Skeletal muscle cell (primary cell): ENCODE results near the gene GABRA5.
A peak's percentile ranks its signal among the peaks of the same experiment; 100 is the strongest.
"Not testable (repeated sequence)": the region's sequence is repeated elsewhere in the genome, so short reads cannot be mapped to it uniquely, and the experiment has no call there.

Source experiments
- DNase-seq: peaks from one replicate; pipeline ENCODE4 v3.0.0-alpha.2; 2010; ENCODE audit warnings: low read depth
- H3K4me3 ChIP-seq: 2 replicates; pipeline ENCODE4 v1.5.1; 2011; ENCODE audit warnings: low read depth, mild to moderate bottlenecking, control low read depth, low read length, moderate library complexity

GABRA5 gene

DNA sequence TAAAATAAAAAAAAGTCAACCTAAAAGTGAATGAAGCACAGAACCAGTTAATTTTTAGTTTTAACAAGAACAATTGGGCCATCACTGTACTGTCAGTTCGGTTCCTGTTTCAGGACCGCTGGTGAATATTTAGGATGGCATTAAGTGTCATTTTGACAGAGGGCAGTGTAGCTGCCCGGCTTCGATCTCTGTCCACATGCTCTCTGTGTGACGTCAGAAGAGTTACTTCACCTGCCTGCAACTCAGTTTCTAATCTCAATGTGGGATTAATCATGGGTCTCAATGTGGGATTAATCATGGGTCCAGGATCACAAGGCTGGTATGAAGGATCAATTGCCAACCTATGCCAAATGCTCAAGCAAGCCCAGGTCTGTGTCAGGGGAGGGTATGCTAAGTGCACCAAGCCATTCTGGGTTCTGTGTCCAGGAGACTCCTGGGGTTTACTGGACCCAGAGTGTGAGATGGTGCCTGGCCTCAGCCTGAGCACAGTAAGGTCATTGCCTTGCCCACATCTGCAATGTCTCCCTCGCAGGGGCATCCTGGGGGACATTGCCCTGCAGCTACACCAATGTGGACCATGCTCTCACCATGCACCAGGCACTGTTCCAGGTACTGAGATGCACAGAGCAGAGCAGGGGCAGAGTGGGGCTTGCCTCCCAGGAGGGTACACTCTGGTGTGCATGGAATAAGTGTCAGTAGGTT, 8.1 kb downstream of the GABRA5 start:
- no peak overlapping the region for H3K4me3 ChIP-seq
- DNase-seq: no peak

DNA sequence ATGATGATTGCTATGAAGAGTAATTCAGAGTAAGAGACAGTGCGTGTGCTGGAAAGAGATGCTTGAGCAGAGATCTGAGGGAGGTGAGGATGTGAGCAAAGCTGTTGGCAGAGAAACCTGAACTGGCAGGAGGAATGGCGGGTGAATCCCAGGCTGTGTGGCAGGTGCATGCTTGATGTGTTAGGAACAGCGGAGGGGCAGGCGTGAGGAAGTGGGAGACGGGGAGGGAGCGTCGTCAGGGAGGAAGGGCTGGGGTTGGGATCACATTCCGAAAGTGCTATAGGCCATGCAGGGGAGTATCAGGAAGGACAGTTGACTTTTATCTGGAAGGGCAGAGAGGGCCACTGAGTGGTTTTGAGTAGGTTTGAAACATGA, 8.6 kb downstream of the GABRA5 start:
- DNase-seq: no peak
- H3K4me3 ChIP-seq: no peak overlapping the region

DNA sequence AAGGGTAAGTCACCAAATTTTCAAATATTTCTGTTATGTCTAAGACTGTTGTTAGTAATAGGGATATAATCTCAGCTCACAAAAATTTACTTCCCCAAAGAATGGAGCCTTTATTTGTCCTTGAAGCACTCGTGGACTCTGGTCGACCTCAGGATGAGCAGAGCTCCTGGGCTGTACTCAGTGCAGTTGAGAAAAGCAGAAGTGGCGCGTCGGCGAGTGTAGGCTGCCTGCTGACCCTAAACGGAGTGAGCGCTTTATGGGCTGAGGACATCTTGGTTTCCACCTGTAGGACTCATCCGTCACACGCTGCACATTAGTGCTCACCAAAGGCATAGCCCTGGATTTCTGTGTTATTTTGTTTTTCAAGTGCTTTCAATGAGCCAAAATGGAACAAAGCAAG, 11.0 kb downstream of the GABRA5 start:
- no peak overlapping the region for H3K4me3 ChIP-seq

DNA sequence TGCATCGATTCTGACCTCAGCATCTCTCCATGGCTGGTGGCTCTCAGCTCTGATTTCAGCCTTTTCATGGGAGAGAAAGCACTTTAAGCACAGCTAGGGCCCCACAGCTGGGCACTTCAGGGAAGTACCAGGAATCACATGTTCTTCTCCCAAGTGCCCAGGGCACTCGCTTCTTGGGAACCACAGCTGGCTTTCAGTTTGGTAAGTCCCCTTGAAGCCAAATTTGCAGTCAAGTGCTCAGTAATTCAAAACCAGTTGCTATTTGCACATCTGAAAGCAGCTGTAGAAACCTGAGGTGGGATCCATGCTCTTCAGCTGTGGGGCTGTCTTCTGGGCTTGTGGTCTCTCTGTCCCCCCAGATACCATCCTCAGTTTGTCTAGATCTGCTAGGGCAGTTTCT, 12.8 kb downstream of the GABRA5 start:
- DNase-seq: no peak

More for the DNA sequence above, 11.0 kb downstream of the GABRA5 start:
- DNase-seq: no peak

DNA sequence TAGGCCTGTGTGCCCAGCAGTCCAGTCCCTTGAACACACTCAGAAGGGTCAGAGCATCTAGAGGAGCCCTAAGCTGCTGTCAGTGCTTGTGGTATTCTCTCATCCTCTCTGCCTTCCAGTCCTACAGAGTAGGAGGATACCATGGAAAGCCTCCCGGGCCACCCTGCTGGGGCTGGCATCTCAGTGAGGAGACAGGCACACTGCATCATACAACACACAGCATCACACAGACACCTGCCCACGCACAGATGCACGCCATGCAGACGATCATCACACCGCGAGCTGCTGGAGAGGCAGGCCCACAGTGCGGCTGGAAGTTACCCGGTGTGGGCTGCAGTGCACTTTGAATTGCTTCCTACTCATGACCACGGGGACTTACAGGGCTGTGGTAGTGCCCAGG, 15.2 kb downstream of the GABRA5 start:
- no peak for DNase-seq
- H3K4me3 ChIP-seq: no peak overlapping the region

More for the DNA sequence above, 12.8 kb downstream of the GABRA5 start:
- H3K4me3 ChIP-seq: no peak overlapping the region

DNA sequence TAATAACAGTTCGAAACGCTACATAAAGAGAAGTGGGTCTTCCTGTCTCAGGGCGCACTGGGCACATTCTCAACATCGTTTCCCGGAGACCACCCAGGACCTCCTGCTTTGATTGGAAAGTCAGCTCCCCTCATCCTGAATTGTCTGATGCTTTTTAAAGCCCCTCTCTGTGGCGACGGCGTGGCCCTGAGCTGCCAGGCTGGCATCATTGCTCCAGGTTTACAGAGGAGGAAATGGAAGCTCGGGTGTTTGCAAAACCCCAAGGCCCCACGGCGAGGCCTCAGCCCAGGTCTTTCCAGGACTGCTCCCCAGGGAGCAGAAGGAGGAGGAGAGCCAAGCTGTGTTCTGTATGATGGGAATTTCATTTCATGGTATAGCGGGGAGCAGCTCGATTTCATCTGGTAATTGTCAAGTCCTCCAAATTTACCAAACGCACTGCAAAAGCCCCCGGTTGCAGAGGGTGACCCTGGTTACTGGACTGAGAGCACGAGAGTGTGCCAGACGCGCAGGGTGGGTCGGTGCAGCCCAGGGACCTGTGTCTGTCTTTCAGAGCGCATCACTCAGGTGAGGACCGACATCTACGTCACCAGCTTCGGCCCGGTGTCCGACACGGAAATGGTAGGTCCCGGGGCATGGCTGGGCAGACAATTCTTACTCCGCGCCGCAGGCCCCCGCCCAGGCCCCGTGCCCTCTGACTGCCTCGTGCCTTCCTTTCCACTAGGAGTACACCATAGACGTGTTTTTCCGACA, 15.9 kb downstream of the GABRA5 start:
- no peak for DNase-seq
- H3K4me3 ChIP-seq: no peak overlapping the region

DNA sequence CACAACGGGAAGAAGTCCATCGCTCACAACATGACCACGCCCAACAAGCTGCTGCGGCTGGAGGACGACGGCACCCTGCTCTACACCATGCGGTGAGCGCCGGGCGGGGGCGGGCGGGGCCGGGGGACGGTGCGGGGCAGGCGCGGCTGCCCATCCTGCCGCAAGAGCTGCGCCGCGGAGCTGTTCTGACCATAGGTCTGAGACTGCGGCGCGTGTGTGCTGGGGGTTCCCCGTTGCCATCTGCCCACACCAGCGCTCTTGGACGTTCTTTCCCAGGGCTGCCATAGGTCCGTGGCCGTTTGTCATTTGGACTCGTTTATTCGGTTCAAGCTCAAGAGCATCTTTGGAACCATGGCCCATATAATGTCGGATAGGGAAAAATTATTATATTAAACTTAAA, 16.6 kb downstream of the GABRA5 start:
- no peak for DNase-seq
- no peak overlapping the region for H3K4me3 ChIP-seq

DNA sequence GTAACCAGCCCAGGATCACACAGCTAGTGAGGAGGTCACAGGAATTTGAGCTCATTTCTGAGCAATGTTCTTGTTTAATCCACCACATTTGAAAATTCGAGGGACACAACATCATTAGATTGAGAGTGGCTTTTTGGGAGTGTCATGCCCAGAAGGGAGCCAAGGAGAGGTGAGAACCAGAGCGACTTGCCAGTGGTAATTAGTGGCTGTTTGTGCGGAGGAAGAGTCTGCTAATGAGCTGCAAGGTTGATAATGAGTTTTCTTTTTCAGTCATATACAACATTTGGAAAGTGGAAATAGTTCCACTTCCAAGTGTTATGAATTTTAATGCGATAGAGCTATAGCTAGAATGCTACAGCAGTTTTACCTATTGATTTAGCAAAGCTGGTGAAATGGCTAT, 19.7 kb downstream of the GABRA5 start:
- DNase-seq: no peak

DNA sequence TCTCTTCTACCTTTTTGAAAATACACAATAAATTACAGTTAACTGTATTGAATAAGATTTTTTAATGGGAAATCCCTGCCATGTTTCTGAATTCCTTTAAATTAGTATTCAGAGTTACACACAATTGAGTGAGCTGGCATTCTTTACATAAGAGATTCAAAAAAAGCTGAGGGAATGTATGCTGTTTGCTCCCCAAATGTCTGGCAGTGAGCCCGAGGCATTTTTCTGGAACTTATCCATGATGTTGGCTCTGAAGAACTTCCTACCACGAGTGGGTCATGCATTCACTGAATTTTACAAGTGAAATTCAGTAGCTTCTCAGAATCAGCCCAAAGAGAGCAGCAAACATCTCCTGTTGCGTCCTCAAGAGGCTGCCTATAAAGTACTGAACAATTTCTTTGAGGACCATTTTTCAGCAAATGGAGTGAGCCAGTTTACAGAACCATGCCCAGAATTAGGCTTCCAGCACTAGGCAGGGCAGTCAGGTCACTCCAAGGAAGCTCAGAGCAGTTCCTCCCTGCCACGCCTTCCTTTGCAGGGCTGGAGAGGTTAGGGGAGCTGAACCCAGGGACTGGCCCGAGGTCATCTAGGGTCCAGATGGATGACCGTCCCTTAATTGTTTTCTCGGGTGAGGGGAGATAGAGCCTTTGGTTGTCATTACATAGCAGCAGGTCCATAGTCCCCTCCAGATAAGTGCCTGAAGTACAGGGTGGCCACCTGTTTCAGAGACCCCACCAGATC, 21.2 kb downstream of the GABRA5 start:
- H3K4me3 ChIP-seq: no peak overlapping the region
- no peak for DNase-seq

More for the DNA sequence above, 19.7 kb downstream of the GABRA5 start:
- no peak overlapping the region for H3K4me3 ChIP-seq

DNA sequence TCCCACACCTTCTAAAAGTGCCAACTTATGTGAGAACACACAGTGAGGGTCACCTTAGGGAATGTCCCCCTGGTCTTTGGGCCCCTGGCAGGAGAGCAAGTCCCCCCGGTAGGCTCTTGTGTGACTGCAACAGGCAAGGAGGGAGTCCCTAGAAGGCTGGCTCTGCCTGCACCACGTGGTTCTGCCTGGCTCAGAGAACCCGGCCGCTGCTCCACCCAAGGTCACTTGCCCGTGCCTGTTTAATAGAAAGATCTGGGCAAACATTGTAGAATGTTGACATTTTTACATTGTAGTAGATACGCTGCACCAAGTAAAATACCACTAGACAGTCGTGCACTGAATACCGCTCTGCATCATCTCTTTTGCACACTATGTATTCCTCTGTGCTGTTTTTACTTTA, 21.9 kb downstream of the GABRA5 start:
- DNase-seq: no peak
- no peak overlapping the region for H3K4me3 ChIP-seq

DNA sequence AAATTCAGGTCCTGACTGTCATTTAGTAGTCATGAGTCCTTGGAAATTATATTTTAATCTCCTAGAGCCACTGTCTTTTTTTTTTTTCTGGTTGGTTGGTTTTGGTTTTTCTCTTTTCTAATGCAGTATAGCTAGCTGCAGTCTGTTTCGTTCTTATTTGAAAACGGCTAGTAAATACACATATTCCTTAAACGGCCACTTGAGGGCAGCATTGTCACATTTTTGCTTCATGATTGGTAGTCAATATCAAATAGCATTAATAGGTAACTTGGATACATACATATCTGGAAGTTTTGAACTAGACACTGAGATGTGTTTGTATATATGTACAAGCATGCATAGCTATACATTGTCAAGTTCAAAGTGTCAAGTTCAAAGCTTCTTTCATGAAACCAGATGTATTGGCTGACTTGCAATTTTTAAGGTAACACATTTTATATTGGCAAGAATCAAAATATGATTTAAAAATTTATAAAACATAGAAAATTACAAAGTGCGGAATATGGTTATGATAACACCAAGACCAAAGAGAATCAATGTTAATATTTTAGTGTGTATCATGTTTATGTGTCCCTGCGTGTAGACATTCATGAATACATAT, 22.5 kb downstream of the GABRA5 start:
- DNase-seq: peak; percentile 16
- no peak overlapping the region for H3K4me3 ChIP-seq

DNA sequence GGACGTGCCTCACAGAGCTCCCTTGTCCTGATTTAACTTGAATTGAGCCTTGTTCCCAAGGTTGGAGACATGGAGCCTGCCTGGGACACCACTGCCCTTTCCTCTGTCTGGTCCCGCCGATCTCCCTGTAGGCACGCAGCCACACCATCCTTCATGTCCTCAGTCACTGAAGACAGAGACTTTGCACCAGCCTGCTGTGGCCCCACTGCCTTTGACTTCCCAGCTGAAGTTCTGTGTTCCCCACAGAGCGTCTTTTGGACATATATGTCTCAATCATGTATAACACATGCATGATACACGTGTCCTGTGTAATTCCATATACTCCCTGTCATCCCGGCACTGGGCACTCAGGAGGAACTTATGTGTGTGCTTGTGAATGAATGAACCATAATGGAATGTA, 23.6 kb downstream of the GABRA5 start:
- H3K4me3 ChIP-seq: no peak overlapping the region

DNA sequence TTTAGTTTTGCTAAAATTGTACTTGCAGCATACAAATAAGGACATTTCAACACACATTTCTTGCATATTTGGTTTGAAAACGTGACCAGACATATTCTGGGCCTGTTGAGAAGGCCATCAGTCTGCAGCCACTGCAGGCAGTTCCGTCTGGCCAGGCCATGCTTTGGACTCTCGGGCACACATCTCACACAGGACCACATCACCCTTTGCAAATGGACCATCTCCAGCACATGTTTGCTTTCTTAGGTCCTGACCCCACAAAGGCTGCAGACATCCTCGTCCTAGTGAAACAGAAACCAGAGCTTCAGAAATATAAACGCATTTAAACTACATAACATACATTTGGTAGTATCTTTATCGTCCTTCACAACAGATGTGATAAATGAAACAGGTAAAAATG, 24.1 kb downstream of the GABRA5 start:
- no peak overlapping the region for H3K4me3 ChIP-seq
- no peak for DNase-seq

More for the DNA sequence above, 23.6 kb downstream of the GABRA5 start:
- no peak for DNase-seq

DNA sequence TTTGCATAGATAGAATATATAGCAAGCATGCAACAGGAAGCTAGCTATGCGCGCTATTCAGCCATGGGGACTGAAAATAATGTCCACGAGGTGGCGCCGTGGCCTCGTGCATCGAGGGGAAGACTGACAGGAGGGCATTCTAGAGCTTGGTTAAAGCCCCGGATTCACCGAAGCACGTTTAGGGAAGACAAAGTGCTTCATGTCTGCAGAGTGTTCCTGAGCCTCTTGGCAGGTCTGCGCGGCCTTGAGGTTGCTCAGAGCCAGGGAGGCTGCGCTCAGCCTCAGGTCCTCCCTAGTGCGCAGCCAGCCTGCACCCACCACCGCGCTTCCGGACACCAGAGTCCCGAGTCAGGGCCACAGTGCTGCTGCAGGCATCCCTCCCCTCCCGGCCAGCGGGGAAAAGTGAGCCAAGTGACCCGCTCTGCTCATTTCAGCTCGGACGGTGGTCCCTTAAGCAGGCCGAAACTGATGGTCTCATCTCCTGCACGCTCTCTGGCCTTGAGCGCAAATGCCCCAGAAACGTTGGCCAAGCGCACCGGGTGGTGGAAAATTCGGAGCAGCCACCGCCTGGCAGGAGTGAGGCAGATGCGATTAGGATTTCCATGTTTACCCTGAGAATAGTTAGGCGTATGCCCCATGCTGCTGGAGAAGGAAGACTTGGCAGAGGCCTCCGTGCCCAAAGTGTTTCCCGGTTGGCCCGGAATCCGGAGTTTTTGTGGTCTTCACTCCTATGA, 24.8 kb downstream of the GABRA5 start:
- DNase-seq: peak; percentile 31
- peak overlapping the region; percentile 42 for H3K4me3 ChIP-seq

DNA sequence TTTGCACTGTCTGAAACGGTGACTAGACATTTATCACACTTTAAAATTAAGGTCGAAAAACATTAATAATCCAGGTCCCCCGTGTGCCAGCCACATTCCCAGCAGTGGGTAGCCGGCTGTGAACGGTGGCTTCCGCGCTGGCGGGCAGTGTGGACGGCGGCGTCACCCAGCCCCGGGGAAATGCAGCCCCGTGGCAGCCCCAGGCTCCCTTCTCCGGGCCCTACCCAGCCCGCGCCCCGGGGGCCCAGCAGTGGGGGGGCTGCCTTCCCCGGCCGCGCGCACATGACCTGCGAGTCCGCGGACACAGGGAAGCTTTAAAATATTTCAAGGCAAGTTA, 25.3 kb downstream of the GABRA5 start:
- H3K4me3 ChIP-seq: no peak overlapping the region
- no peak for DNase-seq

DNA sequence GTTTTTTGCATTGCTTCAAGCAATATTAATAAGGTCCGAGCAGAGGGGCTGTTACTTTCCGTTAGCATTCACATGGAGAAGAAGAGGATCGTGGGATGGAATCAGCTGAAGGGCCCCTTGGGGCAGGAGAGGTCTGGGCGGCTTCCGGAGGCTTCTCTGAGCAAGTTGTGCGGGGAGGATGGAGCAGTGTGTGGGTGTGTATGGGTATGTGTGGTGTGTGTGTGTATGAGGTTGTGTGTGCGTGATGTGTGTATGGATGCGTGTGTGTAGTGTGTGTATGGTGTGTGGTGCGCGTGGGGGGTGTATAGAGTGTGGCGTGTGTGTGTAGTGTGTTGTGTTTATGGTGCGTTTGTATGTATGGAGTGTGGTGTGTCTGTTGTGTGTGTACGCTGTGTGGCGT, 25.8 kb downstream of the GABRA5 start:
- no peak for DNase-seq
- no peak overlapping the region for H3K4me3 ChIP-seq

DNA sequence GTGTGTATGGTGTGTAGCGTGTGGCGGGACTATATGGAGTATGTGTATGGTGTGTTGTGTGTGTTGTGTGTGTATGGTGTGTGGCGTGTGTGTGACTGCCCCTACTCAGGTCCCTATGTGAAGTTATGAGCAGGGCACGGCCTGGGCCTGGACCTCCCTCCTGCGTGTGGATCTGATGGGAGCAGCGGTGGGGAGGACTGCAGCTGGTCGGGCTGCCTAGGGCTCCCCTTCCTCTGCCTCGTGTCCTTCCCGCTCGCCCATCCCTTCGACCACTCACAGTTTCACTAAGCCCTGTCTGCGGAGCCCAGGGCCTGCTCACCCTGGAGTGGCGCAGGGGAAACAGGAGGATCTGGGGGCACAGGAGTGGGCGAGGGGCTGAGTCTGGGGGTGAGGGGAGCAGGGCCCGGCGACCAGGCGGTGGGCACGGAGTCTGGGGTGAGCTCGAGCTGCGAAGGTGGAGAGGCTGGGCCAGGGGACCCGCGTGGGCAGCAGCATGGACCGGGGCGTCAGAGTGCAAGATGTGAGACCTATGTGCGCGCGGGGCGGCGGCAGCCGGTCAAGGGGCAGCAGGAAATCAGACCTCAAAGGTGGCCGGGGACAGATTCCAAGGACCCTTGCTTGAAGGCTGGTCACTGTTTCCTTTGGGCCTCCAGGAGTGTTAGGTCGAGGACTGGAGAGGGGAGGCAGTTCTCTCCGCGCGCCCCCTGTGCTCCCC, 26.6 kb downstream of the GABRA5 start:
- DNase-seq: no peak
- H3K4me3 ChIP-seq: no peak overlapping the region

DNA sequence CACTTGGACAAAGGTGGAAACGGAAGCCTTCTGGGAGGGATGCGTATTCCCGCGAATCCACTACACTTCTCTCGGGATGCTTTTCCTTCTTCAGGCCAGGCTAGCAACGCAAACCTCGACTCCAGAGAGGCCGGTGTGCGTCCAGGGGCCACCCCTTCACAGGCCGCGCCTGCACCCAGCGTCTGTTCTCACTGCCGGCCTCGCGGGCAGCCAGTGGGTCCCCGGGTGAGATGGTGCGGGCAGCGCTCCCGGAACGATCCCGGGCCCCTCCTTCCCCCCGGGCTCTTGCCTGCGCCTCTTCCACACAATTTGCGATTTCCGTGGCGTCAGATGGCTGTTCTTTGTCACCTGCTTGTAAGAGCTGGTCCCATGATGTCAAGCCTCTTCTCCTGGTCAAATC, 27.3 kb downstream of the GABRA5 start:
- H3K4me3 ChIP-seq: no peak overlapping the region
- DNase-seq: no peak

DNA sequence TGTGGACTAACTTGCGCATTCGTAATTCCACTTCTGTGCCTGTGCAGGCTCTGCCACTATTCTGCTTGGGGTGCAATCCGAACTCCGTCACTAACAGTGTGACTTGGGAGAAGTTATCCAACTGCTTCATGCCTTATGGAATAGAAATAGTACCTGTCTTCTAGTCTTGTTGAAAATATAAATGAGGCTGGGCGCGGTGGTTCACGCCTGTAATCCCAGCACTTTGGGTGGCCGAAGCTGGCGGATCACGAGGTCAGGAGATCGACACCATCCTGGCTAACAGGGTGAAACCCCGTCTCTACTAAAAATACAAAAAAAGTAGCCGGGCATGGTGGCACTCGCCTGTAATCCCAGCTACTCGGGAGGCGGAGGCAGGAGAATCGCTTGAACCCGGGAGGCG, 28.5 kb downstream of the GABRA5 start:
- H3K4me3 ChIP-seq, DNase-seq: not testable (repeated sequence)
